ENCODE results near the gene BAZ2B. TPM values are rescaled to one million over a fixed set of nuclear protein-coding genes. Genes with fewer than 3 reads are reported as not detected.

BAZ2B gene
- polyA plus RNA-seq, result 10 to 100 TPM in 2 of 3 donors, 1 to 10 TPM in 1; 4.6 to 32.2 (median 13.2) TPM

- Mint-ChIP-seq H3K27ac (peak within 1 kb of the TSS; percentile 43 to 94 (median 76)), H3K36me3 (peaks cover 0 to 7% (median 0%) of the 10 kb centered on the region in 3 donors), H3K9me3 (no peaks in the 10 kb centered on the region), H3K4me3 (peak within 1 kb of the TSS; percentile 84 to 99 (median 88)), H3K4me1 (peaks cover 20 to 32% of the 10 kb centered on the region in 2 donors), H3K27me3 (ENCODE audit: low read depth in 3 of 3) (peaks cover 3 to 26% (median 19%) of the 10 kb centered on the region in 3 donors)
- peak; percentile 4 to 21 (median 12) for DNase-seq
Observed at GRCh38 chr2:159616286-159616701, at the start of gene BAZ2B. BAZ2B (minus strand) TSS chr2:159616548; CDS start chr2:159478719, 137,829 bp downstream.

GRCh38 chr2:159661286-159661685 lies 44.9 kb upstream of the BAZ2B start:
- no peak for DNase-seq
- Mint-ChIP-seq H3K36me3 (peaks cover 6 to 15% (median 10%) of the 10 kb centered on the region in 3 donors), H3K27me3 (ENCODE audit: low read depth in 3 of 3) (peaks cover 0 to 2% (median 0%) of the 10 kb centered on the region in 3 donors), H3K27ac (no peak overlapping the region), H3K4me1 (no peaks in the 10 kb centered on the region), H3K4me3 (no peak overlapping the region), H3K9me3 (peaks cover 0 to 7% (median 4%) of the 10 kb centered on the region in 6 donors)

- no peak overlapping the region for H3K27ac Mint-ChIP-seq
- peaks cover 0 to 2% (median 0%) of the 10 kb centered on the region in 3 donors for H3K27me3 Mint-ChIP-seq (ENCODE audit: low read depth in 3 of 3)
- peaks cover 5 to 21% (median 14%) of the 10 kb centered on the region in 6 donors for H3K9me3 Mint-ChIP-seq
- no peak for DNase-seq
- H3K4me3 Mint-ChIP-seq, result no peak overlapping the region
- peaks cover 7 to 22% (median 17%) of the 10 kb centered on the region in 3 donors for H3K36me3 Mint-ChIP-seq
- H3K4me1 Mint-ChIP-seq, result no peaks in the 10 kb centered on the region
Observed at GRCh38 chr2:159658881-159659873, 42.8 kb upstream of the BAZ2B start.

GRCh38 chr2:159653962-159654361 lies 37.6 kb upstream of the BAZ2B start:
- H3K4me1 Mint-ChIP-seq, result no peaks in the 10 kb centered on the region
- H3K4me3 Mint-ChIP-seq, result no peak overlapping the region
- peaks cover 5 to 23% (median 14%) of the 10 kb centered on the region in 6 donors for H3K9me3 Mint-ChIP-seq
- peaks cover 7 to 26% (median 17%) of the 10 kb centered on the region in 3 donors for H3K36me3 Mint-ChIP-seq
- no peak overlapping the region for H3K27ac Mint-ChIP-seq
- no peak for DNase-seq
- peaks cover 0 to 3% (median 2%) of the 10 kb centered on the region in 3 donors for H3K27me3 Mint-ChIP-seq (ENCODE audit: low read depth in 3 of 3)

GRCh38 chr2:159651884-159652283 lies 35.5 kb upstream of the BAZ2B start:
- H3K4me3 Mint-ChIP-seq, result no peak overlapping the region
- no peaks in the 10 kb centered on the region for H3K4me1 Mint-ChIP-seq
- H3K27me3 Mint-ChIP-seq (ENCODE audit: low read depth in 3 of 3), result peaks cover 0 to 2% (median 1%) of the 10 kb centered on the region in 3 donors
- H3K9me3 Mint-ChIP-seq, result peaks cover 5 to 23% (median 12%) of the 10 kb centered on the region in 6 donors
- peaks cover 6 to 19% (median 8%) of the 10 kb centered on the region in 3 donors for H3K36me3 Mint-ChIP-seq
- no peak for DNase-seq
- no peak overlapping the region for H3K27ac Mint-ChIP-seq

GRCh38 chr2:159650574-159650973 lies 34.2 kb upstream of the BAZ2B start:
- peaks cover 4 to 13% (median 7%) of the 10 kb centered on the region in 6 donors for H3K9me3 Mint-ChIP-seq
- H3K4me1 Mint-ChIP-seq, result no peaks in the 10 kb centered on the region
- H3K27me3 Mint-ChIP-seq (ENCODE audit: low read depth in 3 of 3), result peaks cover 0 to 2% (median 1%) of the 10 kb centered on the region in 3 donors
- H3K4me3 Mint-ChIP-seq, result no peak overlapping the region
- peaks cover 0 to 16% (median 11%) of the 10 kb centered on the region in 3 donors for H3K36me3 Mint-ChIP-seq
- no peak overlapping the region for H3K27ac Mint-ChIP-seq
- no peak for DNase-seq

GRCh38 chr2:159648643-159649042 lies 32.3 kb upstream of the BAZ2B start:
- Mint-ChIP-seq H3K36me3 (peaks cover 0 to 12% (median 5%) of the 10 kb centered on the region in 3 donors), H3K4me1 (no peaks in the 10 kb centered on the region), H3K27ac (no peak overlapping the region), H3K9me3 (peaks cover 0 to 2% (median 0%) of the 10 kb centered on the region in 6 donors), H3K27me3 (ENCODE audit: low read depth in 3 of 3) (peaks cover 0 to 2% (median 1%) of the 10 kb centered on the region in 3 donors), H3K4me3 (no peak overlapping the region)
- DNase-seq, result no peak

- no peak overlapping the region for H3K4me3 Mint-ChIP-seq
- H3K27ac Mint-ChIP-seq, result no peak overlapping the region
- H3K36me3 Mint-ChIP-seq, result peaks cover 0 to 12% (median 11%) of the 10 kb centered on the region in 3 donors
- H3K4me1 Mint-ChIP-seq, result no peaks in the 10 kb centered on the region
- H3K9me3 Mint-ChIP-seq, result peaks cover 0 to 2% (median 0%) of the 10 kb centered on the region in 6 donors
- no peak for DNase-seq
- peaks cover 0 to 2% (median 1%) of the 10 kb centered on the region in 3 donors for H3K27me3 Mint-ChIP-seq (ENCODE audit: low read depth in 3 of 3)
Observed at GRCh38 chr2:159647667-159648066, 31.3 kb upstream of the BAZ2B start.

- peaks cover 0 to 12% (median 2%) of the 10 kb centered on the region in 6 donors for H3K9me3 Mint-ChIP-seq
- no peak for DNase-seq
- no peaks in the 10 kb centered on the region for H3K4me1 Mint-ChIP-seq
- no peak overlapping the region for H3K4me3 Mint-ChIP-seq
- H3K36me3 Mint-ChIP-seq, result peaks cover 10 to 17% (median 14%) of the 10 kb centered on the region in 3 donors
- peaks cover 0 to 5% (median 0%) of the 10 kb centered on the region in 3 donors for H3K27me3 Mint-ChIP-seq (ENCODE audit: low read depth in 3 of 3)
- no peak overlapping the region for H3K27ac Mint-ChIP-seq
Observed at GRCh38 chr2:159640176-159640575, 23.8 kb upstream of the BAZ2B start.

- H3K4me3 Mint-ChIP-seq, result no peak overlapping the region
- H3K27me3 Mint-ChIP-seq (ENCODE audit: low read depth in 3 of 3), result peaks cover 0 to 5% (median 0%) of the 10 kb centered on the region in 3 donors
- no peaks in the 10 kb centered on the region for H3K4me1 Mint-ChIP-seq
- H3K27ac Mint-ChIP-seq, result no peak overlapping the region
- H3K9me3 Mint-ChIP-seq, result peaks cover 0 to 12% (median 2%) of the 10 kb centered on the region in 6 donors
- H3K36me3 Mint-ChIP-seq, result peaks cover 10 to 17% (median 14%) of the 10 kb centered on the region in 3 donors
- DNase-seq, result no peak
Observed at GRCh38 chr2:159639712-159640111, 23.4 kb upstream of the BAZ2B start.

GRCh38 chr2:159639071-159639470 lies 22.7 kb upstream of the BAZ2B start:
- H3K27ac Mint-ChIP-seq, result no peak overlapping the region
- H3K27me3 Mint-ChIP-seq (ENCODE audit: low read depth in 3 of 3), result peaks cover 0 to 5% (median 0%) of the 10 kb centered on the region in 3 donors
- H3K4me1 Mint-ChIP-seq, result no peaks in the 10 kb centered on the region
- H3K36me3 Mint-ChIP-seq, result peaks cover 10 to 17% (median 14%) of the 10 kb centered on the region in 3 donors
- peaks cover 0 to 12% (median 2%) of the 10 kb centered on the region in 6 donors for H3K9me3 Mint-ChIP-seq
- no peak for DNase-seq
- H3K4me3 Mint-ChIP-seq, result no peak overlapping the region

- H3K36me3 Mint-ChIP-seq, result peaks cover 7 to 17% (median 14%) of the 10 kb centered on the region in 3 donors
- peaks cover 0 to 12% (median 2%) of the 10 kb centered on the region in 6 donors for H3K9me3 Mint-ChIP-seq
- H3K27ac Mint-ChIP-seq, result no peak overlapping the region
- H3K4me1 Mint-ChIP-seq, result no peaks in the 10 kb centered on the region
- H3K4me3 Mint-ChIP-seq, result no peak overlapping the region
- peaks cover 0 to 5% (median 0%) of the 10 kb centered on the region in 3 donors for H3K27me3 Mint-ChIP-seq (ENCODE audit: low read depth in 3 of 3)
- no peak for DNase-seq
Observed at GRCh38 chr2:159637988-159638501, 21.7 kb upstream of the BAZ2B start.

GRCh38 chr2:159637240-159637639 lies 20.9 kb upstream of the BAZ2B start:
- Mint-ChIP-seq H3K4me1 (no peaks in the 10 kb centered on the region), H3K9me3 (peaks cover 0 to 12% (median 2%) of the 10 kb centered on the region in 6 donors), H3K4me3 (no peak overlapping the region), H3K27ac (no peak overlapping the region), H3K36me3 (peaks cover 4 to 20% (median 14%) of the 10 kb centered on the region in 3 donors), H3K27me3 (ENCODE audit: low read depth in 3 of 3) (peaks cover 0 to 5% (median 0%) of the 10 kb centered on the region in 3 donors)
- DNase-seq, result no peak

Data from immature natural killer cell (primary cell).